ENCODE measurements around the gene PDE6H.

DNA sequence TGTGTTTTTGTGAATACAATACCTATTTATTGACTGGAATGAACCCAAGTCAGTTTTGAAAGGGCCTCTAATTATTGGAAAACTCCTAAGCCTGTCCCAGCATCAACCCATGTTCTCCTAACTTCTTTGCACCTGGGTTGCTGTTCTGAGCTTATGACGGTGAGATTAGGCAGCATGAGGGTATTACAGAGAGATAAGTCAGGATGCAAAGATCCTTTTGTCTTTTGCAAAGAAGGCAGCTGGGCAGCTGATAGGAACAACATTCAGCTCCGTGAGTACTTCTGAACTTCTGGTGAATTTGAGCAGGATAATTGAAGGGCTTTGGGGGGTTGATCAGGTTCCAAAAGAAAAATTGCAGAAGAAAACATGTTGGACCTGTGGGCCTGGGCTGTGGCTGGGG is at the start of gene PDE6H:
- TF ChIP-seq, protein P1, sequence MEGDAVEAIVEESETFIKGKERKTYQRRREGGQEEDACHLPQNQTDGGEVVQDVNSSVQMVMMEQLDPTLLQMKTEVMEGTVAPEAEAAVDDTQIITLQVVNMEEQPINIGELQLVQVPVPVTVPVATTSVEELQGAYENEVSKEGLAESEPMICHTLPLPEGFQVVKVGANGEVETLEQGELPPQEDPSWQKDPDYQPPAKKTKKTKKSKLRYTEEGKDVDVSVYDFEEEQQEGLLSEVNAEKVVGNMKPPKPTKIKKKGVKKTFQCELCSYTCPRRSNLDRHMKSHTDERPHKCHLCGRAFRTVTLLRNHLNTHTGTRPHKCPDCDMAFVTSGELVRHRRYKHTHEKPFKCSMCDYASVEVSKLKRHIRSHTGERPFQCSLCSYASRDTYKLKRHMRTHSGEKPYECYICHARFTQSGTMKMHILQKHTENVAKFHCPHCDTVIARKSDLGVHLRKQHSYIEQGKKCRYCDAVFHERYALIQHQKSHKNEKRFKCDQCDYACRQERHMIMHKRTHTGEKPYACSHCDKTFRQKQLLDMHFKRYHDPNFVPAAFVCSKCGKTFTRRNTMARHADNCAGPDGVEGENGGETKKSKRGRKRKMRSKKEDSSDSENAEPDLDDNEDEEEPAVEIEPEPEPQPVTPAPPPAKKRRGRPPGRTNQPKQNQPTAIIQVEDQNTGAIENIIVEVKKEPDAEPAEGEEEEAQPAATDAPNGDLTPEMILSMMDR (IDR thresholded peaks at IDR 0.05; ENCODE audit: control extremely low read depth in 1 of 3, insufficient read depth in 1 of 3, low read depth in 1 of 3, low read length in 3 of 3), result no peak
- TF ChIP-seq POLR2A (IDR thresholded peaks at IDR 0.05; ENCODE audit: control extremely low read depth in 1 of 2, low read depth in 2 of 2, low read length in 2 of 2), result no peak
- TF ChIP-seq YY1 (IDR thresholded peaks at IDR 0.05; ENCODE audit: low read depth, low read length), result no peak
- TF ChIP-seq, protein P2, sequence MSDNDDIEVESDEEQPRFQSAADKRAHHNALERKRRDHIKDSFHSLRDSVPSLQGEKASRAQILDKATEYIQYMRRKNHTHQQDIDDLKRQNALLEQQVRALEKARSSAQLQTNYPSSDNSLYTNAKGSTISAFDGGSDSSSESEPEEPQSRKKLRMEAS (IDR thresholded peaks at IDR 0.05), result no peak
- TF ChIP-seq JUN (IDR thresholded peaks at IDR 0.05; ENCODE audit: low read depth, low read length), result no peak

Measured in H1 (cell line).